C4-2B (cell line): Measurements from ENCODE around the gene BRS3.

Source experiments
- CTCF ChIP-seq: fragments of 450-650 bp; conservative IDR thresholded peaks from 2 replicates; pipeline ENCODE4 v1.5.1; 2017; ENCODE audit warnings: mild to moderate bottlenecking
- ZFX ChIP-seq: fragments of 450-650 bp; IDR thresholded peaks from 2 replicates; pipeline ENCODE4 v1.6.1; 2017

GRCh38 chrX:136540226-136540625, 52.5 kb downstream of the BRS3 start:
- no peak for TF ChIP-seq CTCF
- TF ChIP-seq ZFX: no peak
